HEK293 (cell line): Measurements from ENCODE around the gene CHST15.

Source experiments
- CTCF ChIA-PET: fragments of 350-600 bp; formaldehyde crosslinking; extraction: SDS; loops from one replicate; lab custom pipeline; 2021; ENCODE audit warnings: antibody characterized with exemption; lab: Yijun Ruan, JAX
- POLR2A ChIA-PET: fragments of 300-600 bp; formaldehyde crosslinking; extraction: SDS; loops from one replicate; lab custom pipeline; 2020; ENCODE audit warnings: antibody characterized with exemption, inconsistent platforms; lab: Yijun Ruan, JAX
- H3K27ac ChIP-seq: fragments of 200-500 bp; sonication (Bioruptor generic); 2 replicates; pipeline ENCODE4 v1.5.1; 2014; ENCODE audit warnings: low read depth, low read length, control low read depth, inconsistent platforms; ENCODE audit errors: extremely low read depth
- H3K36me3 ChIP-seq, 2 experiments: fragments of 200-500 bp in 1 of 2; sonication (Bioruptor generic) in 1 of 2; 1 replicate in 1 of 2; 2 replicates in 1 of 2; pipeline ENCODE4 v1.5.1; 2014 to 2017; ENCODE audit warnings: inconsistent platforms in 2 of 2, low read length in 2 of 2; ENCODE audit not compliant: control insufficient read depth in 2 of 2, insufficient read depth in 1 of 2
- H3K4me1 ChIP-seq: fragments of 200-500 bp; sonication (Bioruptor generic); 2 replicates; pipeline ENCODE4 v1.5.1; 2014; ENCODE audit warnings: mild to moderate bottlenecking, low read length, inconsistent platforms; ENCODE audit not compliant: control insufficient read depth, insufficient read depth
- H3K4me3 ChIP-seq: 2 replicates; pipeline ENCODE4 v1.5.1; 2011; ENCODE audit warnings: low read depth, mild to moderate bottlenecking, control low read depth, low read length, moderate library complexity
- H3K9me3 ChIP-seq: fragments of 200-500 bp; sonication (Bioruptor generic); 2 replicates; pipeline ENCODE4 v1.5.1; 2014; ENCODE audit warnings: low read depth, low read length, inconsistent platforms; ENCODE audit not compliant: control insufficient read depth, insufficient read depth
- CTCF ChIP-seq: fragments of 450-650 bp; formaldehyde crosslinking; IDR thresholded peaks from 2 replicates; pipeline ENCODE4 v1.5.1; 2016; ENCODE audit warnings: missing biosample characterization, missing genetic modification characterization
- EGR2 ChIP-seq: fragments of 450-650 bp; formaldehyde crosslinking; IDR thresholded peaks from 2 replicates; pipeline ENCODE4 v1.5.1; 2016; ENCODE audit warnings: low read depth, missing biosample characterization, missing genetic modification characterization
- GLI2 ChIP-seq: fragments of 450-650 bp; formaldehyde crosslinking; IDR thresholded peaks from 2 replicates; pipeline ENCODE4; 2017; ENCODE audit warnings: missing biosample characterization, missing genetic modification characterization, low read depth, borderline replicate concordance
- GLIS1 ChIP-seq: fragments of 450-650 bp; formaldehyde crosslinking; IDR thresholded peaks from 2 replicates; pipeline ENCODE4 v1.5.1; 2016; ENCODE audit warnings: missing biosample characterization, missing genetic modification characterization
- GLIS2 ChIP-seq: fragments of 450-650 bp; formaldehyde crosslinking; IDR thresholded peaks from 2 replicates; pipeline ENCODE4 v1.5.1; 2016; ENCODE audit warnings: missing biosample characterization, missing genetic modification characterization
- IKZF3 ChIP-seq: fragments of 450-650 bp; IDR thresholded peaks from 2 replicates; pipeline ENCODE4 v1.5.0; 2018; ENCODE audit warnings: missing biosample characterization, mild to moderate bottlenecking, missing genetic modification characterization, moderate library complexity
- PRDM10 ChIP-seq: fragments of 450-650 bp; formaldehyde crosslinking; IDR thresholded peaks from 2 replicates; pipeline ENCODE4 v1.5.1; 2016; ENCODE audit warnings: missing biosample characterization, missing genetic modification characterization
- SCRT2 ChIP-seq: fragments of 450-650 bp; formaldehyde crosslinking; IDR thresholded peaks from 2 replicates; pipeline ENCODE4 v1.5.1; 2016; ENCODE audit warnings: missing biosample characterization, missing genetic modification characterization
- SP2 ChIP-seq: fragments of 450-650 bp; formaldehyde crosslinking; IDR thresholded peaks from 2 replicates; pipeline ENCODE4 v1.5.1; 2016; ENCODE audit warnings: missing biosample characterization, missing genetic modification characterization
- ZBTB20 ChIP-seq: fragments of 450-650 bp; formaldehyde crosslinking; IDR thresholded peaks from 2 replicates; pipeline ENCODE4 v1.5.1; 2016; ENCODE audit warnings: missing biosample characterization, missing genetic modification characterization
- ZNF19 ChIP-seq: fragments of 450-650 bp; formaldehyde crosslinking; IDR thresholded peaks from 2 replicates; pipeline ENCODE4; 2016; ENCODE audit warnings: missing biosample characterization, missing genetic modification characterization, low read depth
- ZNF2 ChIP-seq: fragments of 450-650 bp; formaldehyde crosslinking; IDR thresholded peaks from 2 replicates; pipeline ENCODE4 v1.5.1; 2016; ENCODE audit warnings: missing biosample characterization, missing genetic modification characterization
- ZNF292 ChIP-seq: fragments of 450-650 bp; formaldehyde crosslinking; IDR thresholded peaks from 2 replicates; pipeline ENCODE4 v1.5.1; 2016; ENCODE audit warnings: low read depth, missing biosample characterization, missing genetic modification characterization, borderline replicate concordance
- ZNF324 ChIP-seq: fragments of 450-650 bp; formaldehyde crosslinking; IDR thresholded peaks from 2 replicates; pipeline ENCODE4 v1.5.1; 2016; ENCODE audit warnings: missing biosample characterization, missing genetic modification characterization
- ZNF341 ChIP-seq: fragments of 450-650 bp; formaldehyde crosslinking; IDR thresholded peaks from 2 replicates; pipeline ENCODE4; 2016; ENCODE audit warnings: low read depth, missing biosample characterization, missing genetic modification characterization
- ZNF394 ChIP-seq: fragments of 450-650 bp; formaldehyde crosslinking; IDR thresholded peaks from 2 replicates; pipeline ENCODE4 v1.5.1; 2016; ENCODE audit warnings: missing biosample characterization, missing genetic modification characterization, mild to moderate bottlenecking, moderate library complexity, borderline replicate concordance
- ZNF433 ChIP-seq: fragments of 450-650 bp; formaldehyde crosslinking; IDR thresholded peaks from 2 replicates; pipeline ENCODE4 v1.5.1; 2016; ENCODE audit warnings: missing biosample characterization, missing genetic modification characterization, low read depth
- ZNF548 ChIP-seq: fragments of 450-650 bp; formaldehyde crosslinking; IDR thresholded peaks from 2 replicates; pipeline ENCODE4 v1.5.1; 2016; ENCODE audit warnings: missing biosample characterization, missing genetic modification characterization
- ZNF654 ChIP-seq: fragments of 450-650 bp; formaldehyde crosslinking; IDR thresholded peaks from 2 replicates; pipeline ENCODE4 v1.5.1; 2016; ENCODE audit warnings: low read depth, missing biosample characterization, missing genetic modification characterization
- ZNF658 ChIP-seq: fragments of 450-650 bp; formaldehyde crosslinking; IDR thresholded peaks from 2 replicates; pipeline ENCODE4; 2016; ENCODE audit warnings: missing biosample characterization, missing genetic modification characterization
- ZNF768 ChIP-seq: fragments of 450-650 bp; formaldehyde crosslinking; IDR thresholded peaks from 2 replicates; pipeline ENCODE4 v1.5.1; 2018; ENCODE audit warnings: missing biosample characterization, mild to moderate bottlenecking, missing genetic modification characterization
- ZXDB ChIP-seq: fragments of 450-650 bp; formaldehyde crosslinking; IDR thresholded peaks from 2 replicates; pipeline ENCODE4 v1.5.1; 2016; ENCODE audit warnings: missing biosample characterization, missing genetic modification characterization
- TF ChIP-seq, protein P1 (sequence below): fragments of 450-650 bp; formaldehyde crosslinking; IDR thresholded peaks from 2 replicates; pipeline ENCODE4 v1.5.1; 2016; ENCODE audit warnings: missing biosample characterization, missing genetic modification characterization
- TF ChIP-seq, protein P2 (sequence below): fragments of 450-650 bp; formaldehyde crosslinking; conservative IDR thresholded peaks from 2 replicates; pipeline ENCODE4 v1.5.1; 2016; ENCODE audit warnings: low read depth, missing biosample characterization, missing genetic modification characterization
- TF ChIP-seq, protein P3 (sequence below): fragments of 450-650 bp; formaldehyde crosslinking; IDR thresholded peaks from 2 replicates; pipeline ENCODE4 v1.5.1; 2016; ENCODE audit warnings: missing biosample characterization, missing genetic modification characterization

CHST15 gene

GRCh38 chr10:123995082-123995460 is 98.3 kb downstream of the CHST15 start (continued):
- TF ChIP-seq SCRT2 (no peak), ZNF324 (tag by site-specific recombination) (no peak), ZNF292 (no peak), ZNF341 (tag by site-specific recombination) (no peak), GLI2 (tag by site-specific recombination) (no peak), ZBTB20 (no peak), ZNF768 (tag by site-specific recombination) (no peak), ZNF433 (tag by site-specific recombination) (no peak), SP2 (tag by site-specific recombination) (0 out of 2 replicates have a peak, but pooled peaks have one; percentile 17)
- TF ChIP-seq, protein P1, sequence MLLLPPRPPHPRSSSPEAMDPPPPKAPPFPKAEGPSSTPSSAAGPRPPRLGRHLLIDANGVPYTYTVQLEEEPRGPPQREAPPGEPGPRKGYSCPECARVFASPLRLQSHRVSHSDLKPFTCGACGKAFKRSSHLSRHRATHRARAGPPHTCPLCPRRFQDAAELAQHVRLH (tag by site-specific recombination) = peak; percentile 63; the same call in 1 of the 2 replicates
- TF ChIP-seq, all 188 proteins: peak for 8

- POLR2A ChIA-PET = interaction anchor here (1.0 to 2.4 kb wide), 5 partner anchors 97 to 427 kb away, joined by 3 to 14 read pairs (median 3); partner anchors contain the start of gene OAT
- Histone ChIP-seq H3K27ac (no peak overlapping the region), H3K4me3 (peak overlapping the region; percentile 29), H3K36me3 (no peaks in the 10 kb centered on the region), H3K4me1 (no peaks in the 10 kb centered on the region; the same call in 1 of the 2 replicates), H3K9me3 (no peaks in the 10 kb centered on the region)
- CTCF ChIA-PET = interaction anchor here (0.6 to 6.8 kb wide), 67 partner anchors 10 to 814 kb away, joined by 3 to 160 read pairs (median 3); partner anchors contain the start of gene CHST15
- TF ChIP-seq ZNF658 (tag by site-specific recombination) (no peak), EGR2 (tag by site-specific recombination) (0 out of 2 replicates have a peak, but pooled peaks have one; percentile 1), ZNF2 (peak; percentile 52; the same call in 1 of the 2 replicates), ZNF654 (tag by site-specific recombination) (peak; percentile 77), PRDM10 (tag by site-specific recombination) (peak; percentile 28), IKZF3 (tag by site-specific recombination) (no peak), GLIS2 (tag by site-specific recombination) (peak; percentile 80), ZXDB (tag by site-specific recombination) (peak; percentile 59), ZNF19 (tag by site-specific recombination) (no peak), ZNF548 (no peak), CTCF (tag by site-specific recombination) (peak; percentile 97), GLIS1 (peak; percentile 83), ZNF394 (peak; percentile 58)
- TF ChIP-seq, protein P2, sequence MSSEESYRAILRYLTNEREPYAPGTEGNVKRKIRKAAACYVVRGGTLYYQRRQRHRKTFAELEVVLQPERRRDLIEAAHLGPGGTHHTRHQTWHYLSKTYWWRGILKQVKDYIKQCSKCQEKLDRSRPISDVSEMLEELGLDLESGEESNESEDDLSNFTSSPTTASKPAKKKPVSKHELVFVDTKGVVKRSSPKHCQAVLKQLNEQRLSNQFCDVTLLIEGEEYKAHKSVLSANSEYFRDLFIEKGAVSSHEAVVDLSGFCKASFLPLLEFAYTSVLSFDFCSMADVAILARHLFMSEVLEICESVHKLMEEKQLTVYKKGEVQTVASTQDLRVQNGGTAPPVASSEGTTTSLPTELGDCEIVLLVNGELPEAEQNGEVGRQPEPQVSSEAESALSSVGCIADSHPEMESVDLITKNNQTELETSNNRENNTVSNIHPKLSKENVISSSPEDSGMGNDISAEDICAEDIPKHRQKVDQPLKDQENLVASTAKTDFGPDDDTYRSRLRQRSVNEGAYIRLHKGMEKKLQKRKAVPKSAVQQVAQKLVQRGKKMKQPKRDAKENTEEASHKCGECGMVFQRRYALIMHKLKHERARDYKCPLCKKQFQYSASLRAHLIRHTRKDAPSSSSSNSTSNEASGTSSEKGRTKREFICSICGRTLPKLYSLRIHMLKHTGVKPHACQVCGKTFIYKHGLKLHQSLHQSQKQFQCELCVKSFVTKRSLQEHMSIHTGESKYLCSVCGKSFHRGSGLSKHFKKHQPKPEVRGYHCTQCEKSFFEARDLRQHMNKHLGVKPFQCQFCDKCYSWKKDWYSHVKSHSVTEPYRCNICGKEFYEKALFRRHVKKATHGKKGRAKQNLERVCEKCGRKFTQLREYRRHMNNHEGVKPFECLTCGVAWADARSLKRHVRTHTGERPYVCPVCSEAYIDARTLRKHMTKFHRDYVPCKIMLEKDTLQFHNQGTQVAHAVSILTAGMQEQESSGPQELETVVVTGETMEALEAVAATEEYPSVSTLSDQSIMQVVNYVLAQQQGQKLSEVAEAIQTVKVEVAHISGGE (tag by site-specific recombination) = peak; percentile 40; the same call in 1 of the 2 replicates
- TF ChIP-seq, protein P3, sequence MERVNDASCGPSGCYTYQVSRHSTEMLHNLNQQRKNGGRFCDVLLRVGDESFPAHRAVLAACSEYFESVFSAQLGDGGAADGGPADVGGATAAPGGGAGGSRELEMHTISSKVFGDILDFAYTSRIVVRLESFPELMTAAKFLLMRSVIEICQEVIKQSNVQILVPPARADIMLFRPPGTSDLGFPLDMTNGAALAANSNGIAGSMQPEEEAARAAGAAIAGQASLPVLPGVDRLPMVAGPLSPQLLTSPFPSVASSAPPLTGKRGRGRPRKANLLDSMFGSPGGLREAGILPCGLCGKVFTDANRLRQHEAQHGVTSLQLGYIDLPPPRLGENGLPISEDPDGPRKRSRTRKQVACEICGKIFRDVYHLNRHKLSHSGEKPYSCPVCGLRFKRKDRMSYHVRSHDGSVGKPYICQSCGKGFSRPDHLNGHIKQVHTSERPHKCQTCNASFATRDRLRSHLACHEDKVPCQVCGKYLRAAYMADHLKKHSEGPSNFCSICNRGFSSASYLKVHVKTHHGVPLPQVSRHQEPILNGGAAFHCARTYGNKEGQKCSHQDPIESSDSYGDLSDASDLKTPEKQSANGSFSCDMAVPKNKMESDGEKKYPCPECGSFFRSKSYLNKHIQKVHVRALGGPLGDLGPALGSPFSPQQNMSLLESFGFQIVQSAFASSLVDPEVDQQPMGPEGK = peak; percentile 62; the same call in 1 of the 2 replicates
These were observed 98.8 kb downstream of the CHST15 start for GRCh38 chr10:123994417-123995081.
